ENCODE measurements around the gene SAMD4A.

SAMD4A gene

DNA sequence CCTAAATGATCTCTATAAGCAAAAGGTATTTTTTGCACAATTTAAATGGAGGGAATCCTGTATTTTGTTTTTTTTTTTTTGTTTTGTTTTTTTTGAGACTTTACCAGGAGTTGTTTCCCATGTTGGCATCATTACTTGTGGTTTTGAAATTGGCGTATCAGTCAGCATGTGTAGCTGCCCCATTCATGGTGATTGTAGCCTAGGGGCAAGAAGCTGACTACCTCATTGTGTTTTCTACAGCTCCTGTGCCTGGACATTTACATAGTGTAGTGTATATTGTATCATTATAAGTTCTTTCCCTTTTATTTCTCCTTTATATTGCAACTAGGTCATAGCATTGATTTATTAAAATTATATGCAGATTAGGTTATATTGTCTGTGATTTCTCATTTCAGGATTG is 24.5 kb downstream of the SAMD4A start:
- H3K4me3 ChIP-seq, result no peak overlapping the region
- peak; percentile 71 to 79 for DNase-seq (ENCODE audit: low spot score in 2 of 2)
- in situ Hi-C loops (cut with MboI; ENCODE audit: low sequenced_read_pairs), result no loop called here
- peaks cover 10% of the 10 kb centered on the region for H3K4me1 ChIP-seq
- H3K27me3 ChIP-seq (ENCODE audit: low read depth), result no peaks in the 10 kb centered on the region
- H3K9me3 ChIP-seq, result no peaks in the 10 kb centered on the region
- no peaks in the 10 kb centered on the region for H3K36me3 ChIP-seq (replicated peaks)

GRCh38 chr14:54591866-54592265 is 24.9 kb downstream of the SAMD4A start:
- H3K36me3 ChIP-seq (replicated peaks), result no peaks in the 10 kb centered on the region
- in situ Hi-C loops (cut with MboI; ENCODE audit: low sequenced_read_pairs), result no loop called here
- no peak for DNase-seq (ENCODE audit: low spot score in 2 of 2)
- peaks cover 10% of the 10 kb centered on the region for H3K4me1 ChIP-seq
- no peak overlapping the region for H3K4me3 ChIP-seq
- H3K27me3 ChIP-seq (ENCODE audit: low read depth), result no peaks in the 10 kb centered on the region
- H3K9me3 ChIP-seq, result no peaks in the 10 kb centered on the region

- H3K4me3 ChIP-seq, result no peak overlapping the region
- no peak for DNase-seq (ENCODE audit: low spot score in 2 of 2)
Observed at GRCh38 chr14:54593860-54594259, 26.9 kb downstream of the SAMD4A start.

DNA sequence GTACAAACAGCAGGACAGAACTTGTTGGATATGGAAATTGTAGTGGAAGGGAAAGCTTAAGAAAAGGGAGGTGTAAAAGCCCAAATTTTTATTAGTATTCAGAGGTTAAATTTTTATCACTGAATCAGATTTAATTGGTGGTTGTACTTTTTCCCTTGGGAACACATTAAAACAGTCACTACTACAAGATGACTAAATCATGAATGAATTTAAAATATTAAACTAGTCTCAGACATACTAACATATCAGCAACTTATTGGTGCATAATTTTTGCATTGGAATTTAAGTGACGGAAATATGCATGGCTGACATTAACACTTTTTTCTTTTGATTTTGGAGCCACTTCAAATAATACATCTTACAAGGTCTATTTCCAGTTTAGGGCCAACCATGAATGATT is 27.6 kb downstream of the SAMD4A start:
- Histone ChIP-seq H3K27me3 (ENCODE audit: low read depth) (no peaks in the 10 kb centered on the region), H3K4me3 (no peak overlapping the region), H3K36me3 (replicated peaks) (no peaks in the 10 kb centered on the region), H3K9me3 (no peaks in the 10 kb centered on the region), H3K4me1 (peaks cover 10% of the 10 kb centered on the region)
- in situ Hi-C loops (cut with MboI; ENCODE audit: low sequenced_read_pairs), result no loop called here
- no peak for DNase-seq (ENCODE audit: low spot score in 2 of 2)

More at GRCh38 chr14:54593860-54594259, 26.9 kb downstream of the SAMD4A start:
- Histone ChIP-seq H3K36me3 (replicated peaks) (no peaks in the 10 kb centered on the region), H3K9me3 (no peaks in the 10 kb centered on the region), H3K4me1 (peaks cover 10% of the 10 kb centered on the region), H3K27me3 (ENCODE audit: low read depth) (no peaks in the 10 kb centered on the region)
- in situ Hi-C loops (cut with MboI; ENCODE audit: low sequenced_read_pairs), result no loop called here

DNA sequence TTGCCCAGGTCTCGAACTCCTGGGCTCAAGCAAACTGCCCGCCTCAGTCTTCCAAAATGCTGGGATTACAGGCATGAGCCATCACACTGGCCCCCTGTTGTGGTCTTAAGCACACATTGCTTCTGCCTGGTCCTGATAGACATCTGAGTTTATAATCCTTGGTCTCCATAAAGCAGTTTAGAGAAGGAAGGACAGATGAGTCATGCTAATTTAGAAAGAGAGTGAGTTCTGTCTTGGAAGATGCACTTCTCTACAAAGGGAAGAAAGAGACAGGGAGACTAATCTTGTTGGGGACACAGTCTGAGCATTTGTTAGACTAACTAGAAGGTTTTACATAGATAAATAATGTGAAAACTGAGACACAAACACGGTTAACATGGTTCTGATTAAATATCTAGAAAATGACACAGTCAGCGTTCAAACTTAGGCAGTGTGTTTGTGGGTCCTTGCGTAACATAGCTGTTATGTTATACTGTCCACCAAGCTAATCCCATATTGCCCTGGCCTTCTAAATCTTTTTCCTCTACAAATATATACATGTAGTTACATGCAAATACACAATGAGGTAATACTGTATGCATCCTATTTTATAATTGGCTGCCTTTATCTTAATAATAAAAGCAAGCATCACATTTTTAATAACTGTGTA is 31.0 kb downstream of the SAMD4A start:
- DNase-seq (ENCODE audit: low spot score in 2 of 2), result peak in 1 of 2 experiments; percentile 10
- Histone ChIP-seq H3K27me3 (ENCODE audit: low read depth) (no peaks in the 10 kb centered on the region), H3K36me3 (replicated peaks) (no peaks in the 10 kb centered on the region), H3K9me3 (no peaks in the 10 kb centered on the region), H3K4me1 (no peaks in the 10 kb centered on the region; the same call in 1 of the 2 replicates), H3K4me3 (no peak overlapping the region)
- in situ Hi-C loops (cut with MboI; ENCODE audit: low sequenced_read_pairs), result no loop called here

GRCh38 chr14:54599966-54600716 is 33.2 kb downstream of the SAMD4A start:
- no peaks in the 10 kb centered on the region for H3K36me3 ChIP-seq (replicated peaks)
- in situ Hi-C loops (cut with MboI; ENCODE audit: low sequenced_read_pairs), result no loop called here
- H3K9me3 ChIP-seq, result no peaks in the 10 kb centered on the region
- no peaks in the 10 kb centered on the region for H3K27me3 ChIP-seq (ENCODE audit: low read depth)
- no peak overlapping the region for H3K4me3 ChIP-seq
- no peak for DNase-seq (ENCODE audit: low spot score in 2 of 2)
- H3K4me1 ChIP-seq, result no peaks in the 10 kb centered on the region; the same call in 1 of the 2 replicates

- in situ Hi-C loops (cut with MboI; ENCODE audit: low sequenced_read_pairs), result no loop called here
- no peaks in the 10 kb centered on the region for H3K36me3 ChIP-seq (replicated peaks)
- DNase-seq (ENCODE audit: low spot score in 2 of 2), result no peak
- no peaks in the 10 kb centered on the region for H3K9me3 ChIP-seq
- no peaks in the 10 kb centered on the region for H3K27me3 ChIP-seq (ENCODE audit: low read depth)
- no peaks in the 10 kb centered on the region; the same call in 1 of the 2 replicates for H3K4me1 ChIP-seq
- no peak overlapping the region for H3K4me3 ChIP-seq
Observed at GRCh38 chr14:54600717-54601109, 33.8 kb downstream of the SAMD4A start.

- Histone ChIP-seq H3K36me3 (replicated peaks) (no peaks in the 10 kb centered on the region), H3K4me3 (no peak overlapping the region), H3K4me1 (no peaks in the 10 kb centered on the region; the same call in 1 of the 2 replicates), H3K27me3 (ENCODE audit: low read depth) (no peaks in the 10 kb centered on the region), H3K9me3 (no peaks in the 10 kb centered on the region)
- in situ Hi-C loops (cut with MboI; ENCODE audit: low sequenced_read_pairs), result no loop called here
- DNase-seq (ENCODE audit: low spot score in 2 of 2), result no peak
Observed at GRCh38 chr14:54603362-54603761, 36.4 kb downstream of the SAMD4A start.

GRCh38 chr14:54606178-54606577 is 39.2 kb downstream of the SAMD4A start:
- DNase-seq (ENCODE audit: low spot score in 2 of 2), result no peak
- Histone ChIP-seq H3K27me3 (ENCODE audit: low read depth) (no peaks in the 10 kb centered on the region), H3K4me3 (no peak overlapping the region), H3K4me1 (no peaks in the 10 kb centered on the region), H3K9me3 (no peaks in the 10 kb centered on the region), H3K36me3 (replicated peaks) (no peaks in the 10 kb centered on the region)
- in situ Hi-C loops (cut with MboI; ENCODE audit: low sequenced_read_pairs), result no loop called here

- H3K27me3 ChIP-seq (ENCODE audit: low read depth), result no peaks in the 10 kb centered on the region
- in situ Hi-C loops (cut with MboI; ENCODE audit: low sequenced_read_pairs), result no loop called here
- H3K36me3 ChIP-seq (replicated peaks), result no peaks in the 10 kb centered on the region
- H3K9me3 ChIP-seq, result no peaks in the 10 kb centered on the region
- no peak for DNase-seq (ENCODE audit: low spot score in 2 of 2)
- H3K4me3 ChIP-seq, result no peak overlapping the region
- no peaks in the 10 kb centered on the region for H3K4me1 ChIP-seq
Observed at GRCh38 chr14:54606631-54607133, 39.8 kb downstream of the SAMD4A start.

GRCh38 chr14:54609576-54609975 is 42.6 kb downstream of the SAMD4A start:
- DNase-seq (ENCODE audit: low spot score in 2 of 2), result no peak
- Histone ChIP-seq H3K36me3 (replicated peaks) (no peaks in the 10 kb centered on the region), H3K9me3 (no peaks in the 10 kb centered on the region), H3K27me3 (ENCODE audit: low read depth) (no peaks in the 10 kb centered on the region), H3K4me1 (no peaks in the 10 kb centered on the region), H3K4me3 (no peak overlapping the region)
- in situ Hi-C loops (cut with MboI; ENCODE audit: low sequenced_read_pairs), result no loop called here

DNA sequence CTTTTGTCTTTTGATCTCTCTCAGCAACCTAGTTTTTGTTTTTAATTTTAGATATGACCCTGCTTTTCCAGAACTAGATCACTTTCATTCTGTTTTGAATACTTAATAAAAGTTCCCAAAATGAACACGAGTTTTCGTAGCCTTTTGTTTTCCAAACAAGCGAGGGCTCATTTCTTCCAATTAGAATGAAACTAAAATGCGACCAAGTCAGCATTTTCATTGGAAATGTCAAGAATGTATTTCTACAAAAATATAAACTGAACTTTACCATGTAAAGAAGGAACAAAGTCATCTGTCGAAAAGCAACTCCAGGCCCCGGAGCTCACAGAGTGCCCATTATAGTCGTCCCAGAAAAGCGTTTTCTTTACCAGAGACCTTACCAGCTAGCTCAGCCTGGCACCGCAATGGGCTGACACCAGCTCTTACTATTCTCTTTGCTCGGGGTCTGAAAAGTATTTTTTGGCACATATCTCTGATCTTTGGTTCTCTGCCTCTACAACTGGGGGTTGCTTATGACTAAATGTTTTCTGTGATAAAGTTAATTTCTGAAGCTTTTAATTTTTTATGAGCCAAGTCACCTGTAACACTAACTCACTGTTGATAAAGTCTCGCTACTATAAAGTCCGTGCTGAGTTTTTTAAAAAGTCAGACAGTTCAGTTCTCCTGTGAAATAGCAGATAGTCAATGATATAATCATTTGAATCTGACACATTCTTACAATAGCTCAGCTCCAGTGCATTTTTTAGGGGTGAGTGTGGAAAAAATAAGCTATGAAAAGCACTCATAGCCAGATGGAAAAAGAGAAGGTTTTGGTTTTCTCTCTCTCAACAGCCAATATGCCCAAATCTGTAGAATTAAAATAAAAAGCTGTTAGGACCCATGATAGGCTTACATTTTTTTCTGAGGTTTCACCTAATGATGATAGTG is 43.4 kb downstream of the SAMD4A start:
- in situ Hi-C loops (cut with MboI; ENCODE audit: low sequenced_read_pairs), result no loop called here
- no peaks in the 10 kb centered on the region for H3K27me3 ChIP-seq (ENCODE audit: low read depth)
- H3K4me1 ChIP-seq, result no peaks in the 10 kb centered on the region
- H3K36me3 ChIP-seq (replicated peaks), result no peaks in the 10 kb centered on the region
- DNase-seq (ENCODE audit: low spot score in 2 of 2), result no peak
- no peak overlapping the region for H3K4me3 ChIP-seq
- no peaks in the 10 kb centered on the region for H3K9me3 ChIP-seq

DNA sequence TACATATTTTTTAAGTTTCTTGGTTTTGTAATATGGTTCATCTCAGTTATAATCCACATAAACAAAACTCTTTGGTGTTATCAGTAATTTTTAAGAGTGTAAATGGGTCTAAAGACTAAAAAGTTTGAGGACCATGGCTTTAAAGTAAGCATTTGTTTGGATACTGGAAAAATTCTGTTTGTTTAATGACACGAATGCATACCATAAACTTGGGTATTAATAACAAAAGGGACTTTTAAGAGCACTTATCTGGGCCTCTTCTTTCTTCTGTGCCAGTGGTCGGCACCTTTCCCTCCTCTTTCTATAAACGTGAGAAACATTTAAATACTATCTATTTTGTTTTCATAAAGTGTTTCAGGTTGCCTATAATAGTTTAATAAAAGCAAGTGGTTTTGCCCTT is 47.4 kb downstream of the SAMD4A start:
- Histone ChIP-seq H3K27me3 (ENCODE audit: low read depth) (no peaks in the 10 kb centered on the region), H3K9me3 (no peaks in the 10 kb centered on the region), H3K4me3 (no peak overlapping the region), H3K4me1 (no peaks in the 10 kb centered on the region), H3K36me3 (replicated peaks) (no peaks in the 10 kb centered on the region)
- in situ Hi-C loops (cut with MboI; ENCODE audit: low sequenced_read_pairs), result no loop called here
- no peak for DNase-seq (ENCODE audit: low spot score in 2 of 2)
